GM18870 (cell line): ENCODE data around the gene GRIP1.

Source experiments
- ATAC-seq: cut with Tn5 transposase; IDR thresholded peaks from one replicate; pipeline ENCODE4 v1.9.1; 2021; ENCODE audit warnings: moderate library complexity; ENCODE audit not compliant: unreplicated experiment

The GRIP1 gene

DNA sequence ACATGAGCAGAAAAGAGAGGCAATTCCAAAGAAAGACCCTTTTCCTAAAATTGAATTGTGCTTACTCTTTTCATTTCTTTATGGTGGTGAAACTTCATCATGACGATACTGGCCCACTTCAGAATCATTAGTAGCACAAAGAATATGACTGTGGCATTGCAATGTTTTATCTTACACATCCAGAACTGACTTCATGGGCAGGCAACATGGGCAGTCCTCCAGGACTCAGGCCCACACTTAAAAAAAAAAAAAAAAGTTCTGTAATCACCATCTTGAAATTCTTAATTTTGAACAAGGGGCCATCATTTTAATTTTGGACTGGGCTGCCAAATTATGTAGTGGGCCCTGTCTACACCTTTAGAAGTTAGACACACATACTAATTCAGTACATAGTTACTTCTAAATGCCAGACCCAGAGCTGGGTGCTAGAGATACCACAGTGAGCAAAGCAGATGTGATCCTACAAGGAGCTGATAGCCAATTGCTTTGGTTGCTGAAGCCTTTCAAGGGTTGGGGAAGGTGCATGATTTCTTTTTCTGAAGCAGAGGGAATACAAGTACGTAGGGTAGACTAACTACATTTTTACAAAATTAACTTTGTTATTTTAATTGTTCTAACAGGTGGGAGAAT, 341.4 kb downstream of the GRIP1 start:
- ATAC-seq = no peak

DNA sequence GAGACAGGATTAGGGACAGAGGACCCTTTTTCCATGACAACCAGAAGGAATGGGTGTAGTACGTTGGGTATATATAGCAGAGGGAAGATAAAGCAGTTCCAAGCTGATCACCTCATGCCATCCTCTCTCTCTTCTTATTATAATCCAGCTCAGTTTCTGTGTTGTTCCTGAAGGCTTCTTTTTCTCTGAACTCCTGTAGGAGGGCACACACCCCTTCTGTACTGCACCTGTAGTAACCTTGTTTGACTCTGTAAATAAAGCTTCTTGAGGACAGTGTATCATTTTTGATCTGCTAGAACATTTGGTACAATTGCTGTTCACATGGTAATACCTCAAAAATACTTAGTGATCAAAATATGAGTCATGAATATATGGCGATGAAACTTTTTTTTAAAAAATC, 343.1 kb downstream of the GRIP1 start:
- no peak for ATAC-seq

DNA sequence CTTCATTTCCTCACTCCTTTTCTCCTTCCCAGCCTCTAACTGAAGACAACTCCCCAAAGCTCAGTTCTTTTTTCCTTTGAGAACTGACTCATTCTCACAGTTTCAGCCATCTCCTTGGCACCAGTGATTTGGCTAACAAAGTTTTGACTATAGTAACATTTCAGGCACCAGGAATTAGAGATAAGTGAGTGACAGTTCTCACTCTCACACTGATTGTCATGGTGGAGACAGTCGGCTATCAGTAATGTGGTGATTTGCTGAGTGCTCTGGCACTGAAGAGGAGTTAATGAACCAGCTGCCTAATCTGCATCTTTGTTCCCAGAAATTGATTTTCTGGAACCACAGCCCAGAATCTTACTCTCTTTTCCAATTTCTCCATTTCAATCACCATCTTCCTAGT, 347.1 kb downstream of the GRIP1 start:
- no peak for ATAC-seq

DNA sequence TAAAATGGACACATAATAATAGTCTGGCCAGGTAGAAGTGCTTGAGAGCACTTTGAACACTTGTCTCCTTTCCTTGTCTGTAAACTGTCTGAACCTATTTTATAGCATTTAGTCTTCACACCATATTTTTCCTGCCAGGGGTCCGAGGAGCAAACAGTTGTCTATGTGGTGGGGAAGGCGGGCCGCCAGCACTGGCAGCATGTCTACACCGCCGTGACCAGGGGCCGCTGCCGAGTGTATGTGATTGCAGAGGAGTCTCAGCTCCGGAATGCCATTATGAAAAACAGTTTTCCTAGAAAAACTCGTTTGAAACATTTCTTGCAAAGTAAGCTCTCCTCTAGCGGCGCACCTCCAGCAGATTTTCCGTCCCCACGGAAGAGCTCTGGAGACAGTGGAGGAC, 347.9 kb downstream of the GRIP1 start:
- ATAC-seq = no peak

DNA sequence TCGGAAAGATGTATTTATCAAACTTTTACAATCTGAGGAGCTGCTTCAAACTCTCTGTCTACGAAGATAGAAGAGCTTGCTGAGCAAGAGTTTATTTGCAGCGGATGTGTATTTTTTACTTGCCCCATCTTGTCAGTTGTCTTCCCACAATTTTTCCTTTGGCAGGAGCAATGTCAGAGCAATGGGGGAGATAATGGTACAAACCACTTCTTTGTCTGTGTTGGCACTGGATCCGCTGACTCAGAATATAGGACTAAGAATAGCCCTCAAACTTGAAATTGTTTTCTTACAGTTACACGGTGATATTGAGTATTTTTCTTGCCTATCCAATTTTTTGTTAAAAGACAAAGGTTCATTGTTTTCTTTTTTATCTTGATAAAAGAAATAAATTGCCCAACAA, 348.9 kb downstream of the GRIP1 start:
- ATAC-seq = no peak

DNA sequence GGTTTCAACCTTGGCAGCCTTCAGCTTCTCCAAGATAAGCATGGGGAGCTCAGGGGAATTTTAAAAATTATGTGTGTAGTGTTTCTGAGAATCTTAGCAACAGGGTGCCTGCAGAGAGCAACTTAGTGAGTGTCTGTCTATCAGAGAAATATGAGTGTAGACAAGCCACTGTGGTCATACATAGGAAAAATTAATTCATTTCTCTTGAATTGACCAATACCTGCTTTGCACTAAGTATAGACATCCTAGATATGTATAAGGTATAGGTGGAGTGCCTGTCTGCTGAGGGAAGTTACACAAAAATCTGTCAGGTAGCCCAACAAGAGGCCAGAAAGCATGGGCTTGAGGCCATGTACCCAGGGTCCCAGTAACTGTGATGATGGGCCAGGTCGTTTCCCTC, 355.9 kb downstream of the GRIP1 start:
- ATAC-seq = no peak

DNA sequence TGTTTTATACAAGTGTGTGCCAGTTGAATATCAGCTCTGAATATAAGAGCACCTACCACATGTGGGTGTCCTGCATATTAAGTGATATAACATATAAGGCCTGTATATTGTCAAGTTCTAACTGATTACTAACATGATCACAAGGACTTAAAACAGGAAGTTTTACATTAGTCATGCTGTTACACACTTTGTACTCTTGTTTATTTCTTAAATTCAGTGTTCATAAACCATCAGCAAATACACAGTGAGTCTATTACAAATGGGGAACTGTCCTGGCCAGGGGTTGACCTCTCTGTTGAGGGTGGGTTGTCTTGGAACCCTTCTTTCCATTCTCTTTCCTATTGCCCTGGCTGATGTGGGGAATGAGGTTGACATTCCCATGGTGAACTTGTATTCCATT, 357.4 kb downstream of the GRIP1 start:
- ATAC-seq = no peak

DNA sequence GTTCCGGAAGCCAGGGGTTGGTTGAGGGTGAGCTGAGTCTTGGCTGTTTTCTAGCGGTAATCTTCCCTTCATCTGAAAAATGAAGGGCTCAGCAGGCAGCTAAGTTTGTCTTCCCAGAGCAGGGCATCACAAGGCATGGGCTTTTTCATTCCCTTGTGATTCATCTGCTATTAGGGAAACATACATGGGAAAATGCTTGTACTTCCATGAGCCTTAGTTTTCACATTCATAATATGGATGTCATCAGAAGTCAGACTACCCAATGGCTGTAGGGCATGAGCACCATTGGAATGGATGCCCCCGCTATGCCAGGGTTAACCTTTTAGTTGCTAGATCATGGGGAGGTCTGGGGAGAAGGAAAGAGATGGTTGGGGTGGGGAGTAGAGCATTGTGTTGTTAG, 357.9 kb downstream of the GRIP1 start:
- no peak for ATAC-seq

DNA sequence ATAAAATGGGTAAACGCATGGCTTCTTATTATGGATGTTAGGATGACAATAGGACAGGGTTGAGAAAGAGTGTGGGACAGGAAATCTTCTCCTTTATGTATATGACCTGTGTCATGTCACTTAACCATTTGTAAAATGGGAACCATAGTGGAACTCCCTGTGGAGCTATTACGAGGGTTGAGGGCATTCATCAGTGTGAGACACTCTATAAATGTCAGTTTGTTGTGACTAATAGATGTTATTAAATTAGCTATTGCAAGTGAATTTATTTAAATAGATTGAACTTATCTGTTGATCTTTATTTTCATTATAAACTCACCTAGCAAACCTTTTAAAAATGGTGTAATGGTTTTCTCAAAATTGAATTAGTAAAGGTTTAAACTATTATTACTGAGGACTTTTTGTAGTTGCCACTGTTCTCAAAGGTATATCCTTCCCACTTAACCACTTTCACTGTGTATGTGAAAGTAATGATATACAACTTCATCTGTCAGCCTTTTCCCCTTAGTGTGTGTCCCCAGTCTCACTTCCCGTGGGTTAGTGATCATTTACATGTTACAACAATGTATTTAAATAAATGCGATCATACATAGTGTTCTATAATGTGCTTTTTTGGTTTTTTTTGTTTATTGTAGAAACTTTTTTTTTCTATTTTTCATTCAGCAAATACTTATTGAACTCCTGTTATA, 359.5 kb downstream of the GRIP1 start:
- no peak for ATAC-seq

DNA sequence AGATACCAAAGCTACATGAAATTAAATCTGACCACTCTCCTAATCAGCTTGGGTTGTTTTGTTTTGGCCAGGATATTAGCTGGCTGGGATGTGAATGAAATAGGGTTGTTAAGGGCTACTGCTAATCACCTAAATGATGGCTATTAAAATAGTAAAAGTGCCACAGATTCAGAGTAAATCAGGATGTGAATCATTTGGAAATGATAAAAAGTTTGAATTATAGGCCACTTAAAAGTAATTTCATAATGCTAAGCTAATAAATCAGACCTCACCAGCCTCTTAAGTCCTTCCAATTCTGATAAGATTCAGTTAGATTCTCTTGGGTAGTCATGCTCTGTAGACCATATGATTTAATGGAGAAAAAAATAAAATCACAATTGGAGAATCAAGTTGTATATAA, 364.6 kb downstream of the GRIP1 start:
- ATAC-seq = no peak

DNA sequence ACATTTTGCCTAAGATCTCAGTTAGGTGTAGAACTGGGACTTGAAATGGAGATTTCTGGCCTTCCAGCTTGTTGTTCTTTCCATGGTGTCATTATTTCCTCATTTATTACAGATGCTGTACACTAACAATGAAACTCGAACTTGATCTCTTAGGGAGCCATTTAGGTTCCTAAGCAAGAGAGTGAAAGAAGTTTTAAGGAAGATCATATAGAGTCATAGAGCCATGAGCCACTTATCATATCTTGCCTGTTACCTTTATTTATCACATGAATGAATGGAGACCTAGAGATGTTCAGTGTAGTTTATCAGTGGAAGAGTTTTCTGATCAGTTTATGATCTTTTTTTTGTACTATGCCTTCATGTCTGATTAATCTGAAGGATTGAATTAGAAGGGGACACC, 366.7 kb downstream of the GRIP1 start:
- no peak for ATAC-seq

DNA sequence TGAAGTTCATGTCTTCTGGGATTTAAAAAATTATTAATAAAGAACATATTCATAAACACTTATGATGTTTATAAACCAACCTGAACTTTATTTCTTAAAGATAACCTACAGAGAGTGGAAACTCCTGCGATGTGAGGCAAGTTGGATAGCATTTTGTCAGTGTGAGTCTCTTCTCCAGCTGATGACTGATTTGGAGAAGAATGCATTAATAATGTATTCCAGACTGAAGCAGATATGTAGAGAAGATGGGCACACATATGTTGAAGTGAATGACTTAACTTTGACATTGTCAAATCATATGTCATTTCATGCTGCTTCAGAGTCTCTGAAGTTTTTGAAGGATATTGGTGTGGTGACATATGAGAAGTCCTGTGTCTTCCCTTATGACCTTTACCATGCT, 369.3 kb downstream of the GRIP1 start:
- ATAC-seq = no peak

DNA sequence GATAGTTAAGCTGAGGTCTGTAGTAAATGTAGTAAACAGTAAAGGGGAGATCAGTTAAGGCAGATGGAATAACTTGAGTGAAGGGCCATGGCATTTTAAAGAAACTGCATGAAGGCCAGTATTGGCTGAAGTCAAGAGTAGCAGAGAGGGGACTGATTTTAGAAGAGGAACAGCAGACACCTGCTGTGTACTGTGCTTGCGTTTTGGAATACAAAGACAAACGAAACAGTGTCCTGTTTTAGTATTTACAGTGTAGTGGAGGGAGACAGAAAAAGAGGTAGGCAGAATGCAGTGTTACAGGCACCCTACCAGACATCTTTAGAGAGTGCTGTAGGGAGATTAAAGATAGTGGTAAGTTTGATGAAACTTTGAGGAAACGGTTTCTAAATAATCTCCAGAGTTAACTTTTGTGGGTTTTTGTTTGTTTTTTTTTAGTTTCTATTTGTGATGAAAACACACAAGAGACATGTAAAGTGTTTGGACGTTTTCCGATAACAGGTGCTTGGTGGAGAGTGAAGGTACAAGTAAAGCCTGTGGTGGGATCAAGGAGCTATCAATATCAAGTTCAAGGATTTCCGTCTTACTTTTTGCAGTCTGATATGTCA, 374.5 kb downstream of the GRIP1 start:
- no peak for ATAC-seq

DNA sequence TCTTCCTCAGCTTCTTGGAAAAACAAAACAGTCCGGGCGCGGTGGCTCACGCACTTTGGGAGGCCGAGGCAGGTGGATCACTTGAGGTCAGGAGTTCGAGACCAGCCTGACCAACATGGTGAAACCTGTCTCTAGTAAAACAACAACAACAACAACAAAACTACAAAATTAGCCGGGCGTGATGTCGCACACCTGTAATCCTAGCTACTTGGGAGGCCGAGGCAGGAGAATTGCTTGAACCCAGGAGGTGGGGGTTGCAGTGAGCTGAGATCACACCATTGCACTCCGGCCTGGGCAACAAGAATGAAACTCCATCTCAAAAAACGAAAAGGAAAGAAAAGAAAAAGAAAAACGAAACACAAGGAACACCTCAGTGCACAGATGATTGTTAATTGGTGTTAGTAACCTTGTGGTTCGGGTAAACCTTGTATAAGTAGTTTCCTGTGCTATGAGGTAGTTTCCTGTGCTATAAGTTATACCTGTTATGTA, 375.5 kb downstream of the GRIP1 start:
- ATAC-seq = peak; percentile 66

DNA sequence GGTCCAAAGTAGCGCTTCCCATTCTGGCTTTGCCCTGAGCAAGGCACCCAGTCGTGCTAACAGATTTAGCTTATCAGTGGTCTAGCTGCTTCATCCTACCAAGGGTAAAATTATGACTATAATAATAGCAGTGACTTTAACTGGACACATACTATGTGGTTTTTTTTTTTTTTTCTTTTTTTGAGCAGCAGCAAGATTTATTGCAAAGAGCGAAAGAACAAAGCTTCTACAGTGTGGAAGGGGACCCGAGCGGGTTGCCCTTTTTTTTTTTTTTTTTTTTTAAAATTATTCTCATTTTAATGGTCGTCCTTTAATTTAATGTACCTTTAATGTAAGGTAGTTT, 376.1 kb downstream of the GRIP1 start:
- no peak for ATAC-seq

DNA sequence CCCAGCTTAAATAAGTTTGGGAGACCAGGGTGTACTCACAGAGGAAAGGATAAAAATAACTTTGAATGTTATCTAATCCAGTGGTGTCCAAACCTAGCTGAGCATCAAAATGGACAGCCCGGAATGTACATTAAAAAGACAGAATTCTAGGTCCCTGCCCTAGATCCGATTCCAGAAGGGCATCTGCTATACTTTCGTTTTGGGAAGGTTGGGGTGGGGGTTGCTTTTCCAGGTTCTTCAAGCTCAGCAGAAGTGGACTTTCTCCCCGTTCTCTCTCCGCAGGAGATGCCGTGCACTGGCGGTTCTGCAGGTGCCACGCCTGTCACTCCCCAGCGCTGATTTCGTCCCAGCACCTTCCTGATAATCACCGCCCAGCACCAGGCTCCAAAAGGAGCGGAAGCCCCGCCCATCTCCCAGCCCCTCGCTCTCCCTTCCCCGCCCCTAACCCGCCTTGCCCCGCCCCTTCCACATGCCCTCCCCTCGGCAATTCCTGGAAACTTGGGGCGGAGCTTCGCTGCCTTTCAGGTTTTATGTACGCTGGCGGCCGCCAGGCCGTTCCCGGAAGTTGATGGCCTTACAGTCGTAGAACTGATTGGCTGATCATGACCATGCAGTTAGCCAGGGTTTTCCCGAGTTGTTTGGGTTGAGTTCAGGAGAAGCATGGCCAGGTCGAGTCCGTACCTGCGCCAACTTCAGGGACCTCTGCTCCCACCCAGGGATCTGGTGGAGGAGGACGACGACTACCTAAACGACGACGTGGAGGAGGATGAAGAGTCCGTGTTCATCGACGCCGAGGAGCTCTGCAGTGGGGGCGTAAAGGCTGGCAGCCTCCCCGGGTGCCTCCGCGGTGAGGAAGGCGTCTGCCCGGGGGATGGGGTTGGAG, 376.7 kb downstream of the GRIP1 start, which contains the start of gene HELB:
Gene HELB, plus strand, starts transcription at position 550 of the 883 bp plus-strand sequence. Its CDS starts 111 bp downstream, at position 661.
- ATAC-seq = peak; percentile 89

DNA sequence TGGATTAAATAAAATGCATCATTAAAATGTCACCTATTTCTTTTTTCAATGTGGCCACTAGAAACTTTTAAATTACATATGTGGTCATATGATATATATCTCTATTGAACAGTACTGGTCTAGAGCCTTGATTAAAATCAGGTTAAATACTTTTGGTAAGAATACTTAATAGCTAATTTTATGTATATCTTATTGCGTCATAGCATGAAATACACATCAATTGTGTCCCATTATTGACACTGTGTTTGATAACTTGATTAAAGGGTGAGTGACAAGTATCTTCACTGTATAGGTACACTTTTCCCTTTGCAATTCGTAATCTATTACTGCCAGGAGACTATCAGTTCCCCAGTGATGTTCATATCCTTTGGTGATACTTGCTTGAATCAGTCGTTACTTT, 381.0 kb downstream of the GRIP1 start:
- no peak for ATAC-seq
